Measurements from ENCODE around the gene BGLAP. TPM values are rescaled to one million over a fixed set of nuclear protein-coding genes. Genes with fewer than 3 reads are reported as not detected.

The BGLAP gene
- polyA plus RNA-seq, 1 donor, result 4.8 TPM

GRCh38 chr1:156226782-156227181 is 15.2 kb upstream of the BGLAP start:
- DNase-seq, result no peak

GRCh38 chr1:156228501-156228900 is 13.5 kb upstream of the BGLAP start:
- no peak for DNase-seq

- no peak for DNase-seq
Observed at GRCh38 chr1:156229809-156230472, 12.0 kb upstream of the BGLAP start.

GRCh38 chr1:156230473-156230837 is 11.5 kb upstream of the BGLAP start:
- DNase-seq, result no peak

- no peak for DNase-seq
Observed at GRCh38 chr1:156232201-156232894, 9.6 kb upstream of the BGLAP start.

- no peak for DNase-seq
Observed at GRCh38 chr1:156233426-156234127, 8.4 kb upstream of the BGLAP start.

- DNase-seq, result no peak
Observed at GRCh38 chr1:156236164-156236563, 5.8 kb upstream of the BGLAP start.

- DNase-seq, result no peak
Observed at GRCh38 chr1:156238248-156238647, 3.7 kb upstream of the BGLAP start.

GRCh38 chr1:156241311-156241811 is 623 bp upstream of the BGLAP start:
- no peak for DNase-seq

- no peak for DNase-seq
Observed at GRCh38 chr1:156242738-156243137, 754 bp downstream of the BGLAP start.

- DNase-seq, result no peak
Observed at GRCh38 chr1:156244126-156244525, 2.1 kb downstream of the BGLAP start.

GRCh38 chr1:156244712-156245111 is 2.7 kb downstream of the BGLAP start:
- no peak for DNase-seq

- DNase-seq, result peak; percentile 34
Observed at GRCh38 chr1:156245451-156246232, 3.7 kb downstream of the BGLAP start.

GRCh38 chr1:156246241-156246780 is 4.3 kb downstream of the BGLAP start:
- DNase-seq, result no peak

- no peak for DNase-seq
Observed at GRCh38 chr1:156246781-156247459, 4.9 kb downstream of the BGLAP start.

GRCh38 chr1:156247460-156248322 is 5.7 kb downstream of the BGLAP start, which contains the start of gene PAQR6:
Gene PAQR6, minus strand, starts transcription at chr1:156248056. Its CDS starts 1,325 bp downstream, at chr1:156246731.
- DNase-seq, result no peak

- no peak for DNase-seq
Observed at GRCh38 chr1:156248323-156248683, 6.3 kb downstream of the BGLAP start.

- no peak for DNase-seq
Observed at GRCh38 chr1:156249593-156249992, 7.6 kb downstream of the BGLAP start.

GRCh38 chr1:156251527-156251926 is 9.5 kb downstream of the BGLAP start:
- DNase-seq, result no peak

GRCh38 chr1:156253634-156254033 is 11.7 kb downstream of the BGLAP start:
- DNase-seq, result no peak

All from left kidney (tissue), 2 donors.